Measurements from ENCODE around the gene KIF12.

Gene KIF12

DNA sequence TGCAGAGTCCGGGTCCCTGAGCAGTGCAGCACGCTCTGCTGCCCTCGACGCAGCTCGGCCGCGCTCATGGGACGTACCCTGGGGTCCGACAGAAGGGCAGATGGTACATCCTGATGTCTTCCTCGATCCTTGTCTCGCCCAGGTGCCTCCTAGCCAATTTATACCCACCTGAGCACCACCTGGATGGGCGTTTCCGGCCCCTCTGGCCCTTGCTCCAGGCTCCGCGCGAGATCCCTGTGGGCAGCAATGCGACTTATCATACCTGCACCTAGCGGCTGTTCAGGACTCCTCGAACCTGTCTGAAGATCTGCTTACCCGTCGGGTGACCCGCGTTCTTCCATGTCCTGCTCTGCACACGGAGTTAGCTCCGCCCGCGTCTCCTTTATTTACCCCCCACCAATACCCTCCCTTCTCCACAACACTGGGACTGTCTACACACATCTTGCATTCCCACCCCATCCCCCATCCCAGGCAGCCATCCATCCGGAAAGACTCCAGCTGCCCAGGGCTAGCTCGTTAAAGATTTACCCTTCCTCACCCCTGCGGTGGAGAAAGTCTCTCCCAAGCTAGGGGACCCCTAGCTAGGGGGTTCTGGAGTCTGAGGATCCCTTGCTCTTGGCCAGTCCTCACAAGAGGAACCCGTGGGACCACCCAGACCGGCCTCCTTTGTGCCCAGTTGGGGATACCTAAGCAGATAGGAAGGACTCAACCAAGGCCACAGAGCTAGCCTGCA is at the start of gene KIF12:
TSS of gene KIF12 (minus strand) at position 357 of the 733 bp plus-strand sequence. CDS start at position 341, 16 bp downstream.
- TF ChIP-seq GATA1 (IDR thresholded peaks at IDR 0.05; ENCODE audit: low read depth, low read length) (no peak), POLR2A (IDR thresholded peaks at IDR 0.05; ENCODE audit: low read length) (no peak)
- DNase-seq, result no peak

DNA sequence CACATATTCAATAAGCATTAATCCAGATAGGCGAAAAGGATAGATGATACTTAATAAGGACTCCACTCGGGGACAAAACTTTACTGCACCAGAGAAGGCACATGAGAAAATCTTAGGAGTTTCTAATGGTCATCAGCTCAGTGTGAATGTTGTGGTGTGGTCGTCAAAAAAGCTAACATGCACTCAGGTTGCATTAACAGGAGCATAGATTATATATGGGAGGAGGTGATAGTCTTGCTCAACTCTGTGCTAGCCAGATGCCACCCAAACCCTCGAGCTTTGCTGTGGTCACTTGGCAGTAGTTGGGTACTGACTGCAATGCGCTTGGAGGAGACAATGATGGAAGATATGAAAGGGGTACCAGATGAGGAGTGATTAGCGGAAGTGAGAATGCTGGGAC is 47.6 kb upstream of the KIF12 start:
- TF ChIP-seq POLR2A (IDR thresholded peaks at IDR 0.05; ENCODE audit: low read length) (no peak), GATA1 (IDR thresholded peaks at IDR 0.05; ENCODE audit: low read depth, low read length) (no peak)
- DNase-seq, result no peak

DNA sequence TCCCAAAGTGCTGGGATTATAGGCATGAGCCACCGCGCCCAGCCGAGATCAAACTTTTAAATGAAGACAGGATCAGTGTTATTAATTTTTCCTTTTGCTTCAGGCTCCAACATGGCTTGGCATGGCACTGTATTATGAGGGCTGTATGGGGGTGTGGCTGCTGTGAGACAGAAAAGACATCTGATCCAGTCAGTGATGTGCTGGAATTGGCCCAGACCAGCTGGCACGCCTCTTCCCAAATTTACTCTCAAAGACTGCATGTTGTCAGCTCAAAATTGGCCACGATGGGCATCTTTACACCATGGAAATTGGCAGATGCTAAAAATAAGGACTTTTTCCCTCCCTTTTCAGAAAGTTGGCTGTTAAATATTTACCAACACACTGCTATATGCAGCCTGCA is 44.1 kb upstream of the KIF12 start:
- no peak for DNase-seq
- no peak for TF ChIP-seq GATA1 (IDR thresholded peaks at IDR 0.05; ENCODE audit: low read depth, low read length)
- TF ChIP-seq POLR2A (IDR thresholded peaks at IDR 0.05; ENCODE audit: low read length), result no peak

DNA sequence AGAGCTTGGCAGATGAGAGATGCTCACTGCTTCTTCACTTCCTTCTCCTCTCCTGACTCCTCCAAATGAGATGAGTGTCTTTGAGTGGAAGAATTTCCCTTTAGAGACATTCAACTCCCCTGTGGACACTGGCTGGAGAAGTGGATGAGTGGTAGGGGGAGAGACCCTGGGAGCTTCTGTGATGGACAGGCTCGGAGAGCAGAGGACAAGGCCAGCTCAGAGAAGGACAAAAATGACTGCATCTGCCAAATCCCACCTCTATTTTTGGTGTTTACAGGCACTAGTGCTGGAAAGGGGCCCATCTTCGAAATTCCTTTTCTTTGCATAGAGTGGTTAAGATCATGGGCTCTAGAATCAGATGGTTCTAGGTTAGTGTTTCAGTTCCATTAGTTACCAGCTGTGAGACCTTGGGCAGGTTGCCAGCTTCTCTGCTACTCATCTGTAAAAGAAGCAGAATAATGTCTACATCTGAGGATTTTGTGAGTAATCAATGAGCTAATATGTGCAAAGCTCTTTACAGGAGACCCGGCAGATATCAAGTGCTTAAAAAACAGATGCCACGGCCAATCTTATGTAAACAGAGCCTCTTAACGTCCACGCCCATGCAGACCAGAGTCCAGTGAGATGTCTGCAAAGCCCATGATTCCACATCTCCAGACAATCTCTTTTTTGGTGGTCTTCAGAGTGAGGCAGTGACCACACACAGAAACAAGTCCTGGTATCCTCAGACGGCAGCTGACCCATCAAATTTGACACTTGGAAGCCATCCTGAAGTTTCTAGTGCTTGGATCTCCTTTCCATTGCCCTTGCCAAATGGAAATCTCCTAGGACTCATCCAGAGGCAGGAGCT is 42.7 kb upstream of the KIF12 start:
- TF ChIP-seq POLR2A (IDR thresholded peaks at IDR 0.05; ENCODE audit: low read length) (no peak), GATA1 (IDR thresholded peaks at IDR 0.05; ENCODE audit: low read depth, low read length) (no peak)
- DNase-seq, result no peak

DNA sequence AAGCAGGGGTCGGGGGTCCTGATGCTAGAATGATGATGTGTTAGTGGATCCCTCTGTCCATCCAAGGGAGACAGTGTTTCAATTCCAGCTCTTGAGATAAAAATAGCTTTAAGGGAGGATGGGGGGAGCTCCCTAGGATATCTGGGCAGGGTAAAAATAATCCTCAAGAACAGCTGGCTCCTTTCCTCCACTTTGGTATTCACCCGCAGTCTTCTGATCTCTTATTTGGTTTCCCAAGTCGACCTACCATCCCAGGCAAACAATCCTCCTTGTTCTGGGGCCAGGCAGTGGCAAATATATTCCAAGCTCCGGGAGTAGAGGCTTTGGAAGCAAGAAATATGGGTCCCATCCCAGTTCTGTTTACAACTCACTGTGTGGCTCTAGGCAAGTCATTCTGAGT is 41.8 kb upstream of the KIF12 start:
- no peak for TF ChIP-seq GATA1 (IDR thresholded peaks at IDR 0.05; ENCODE audit: low read depth, low read length)
- no peak for TF ChIP-seq POLR2A (IDR thresholded peaks at IDR 0.05; ENCODE audit: low read length)
- DNase-seq, result no peak

DNA sequence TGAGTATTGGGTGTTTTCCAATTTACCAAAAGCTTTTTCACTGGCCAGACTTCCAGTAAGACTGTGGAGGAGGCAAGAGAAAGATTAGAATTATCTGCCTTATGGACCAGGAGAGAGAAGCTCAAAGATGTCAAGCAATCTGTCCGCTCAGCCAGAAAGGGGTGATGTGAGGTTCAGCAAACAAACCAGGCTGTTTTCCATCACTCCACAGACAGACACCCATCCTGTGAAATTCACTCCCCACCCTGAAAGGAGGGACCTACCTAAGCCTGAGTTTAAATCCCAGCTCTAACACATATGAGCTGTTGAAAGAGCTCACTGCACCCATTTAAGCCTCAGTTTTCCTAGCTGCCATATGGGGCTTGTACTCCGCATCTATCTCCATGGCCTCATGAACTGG is 41.3 kb upstream of the KIF12 start:
- no peak for TF ChIP-seq GATA1 (IDR thresholded peaks at IDR 0.05; ENCODE audit: low read depth, low read length)
- TF ChIP-seq POLR2A (IDR thresholded peaks at IDR 0.05; ENCODE audit: low read length), result no peak
- DNase-seq, result no peak

DNA sequence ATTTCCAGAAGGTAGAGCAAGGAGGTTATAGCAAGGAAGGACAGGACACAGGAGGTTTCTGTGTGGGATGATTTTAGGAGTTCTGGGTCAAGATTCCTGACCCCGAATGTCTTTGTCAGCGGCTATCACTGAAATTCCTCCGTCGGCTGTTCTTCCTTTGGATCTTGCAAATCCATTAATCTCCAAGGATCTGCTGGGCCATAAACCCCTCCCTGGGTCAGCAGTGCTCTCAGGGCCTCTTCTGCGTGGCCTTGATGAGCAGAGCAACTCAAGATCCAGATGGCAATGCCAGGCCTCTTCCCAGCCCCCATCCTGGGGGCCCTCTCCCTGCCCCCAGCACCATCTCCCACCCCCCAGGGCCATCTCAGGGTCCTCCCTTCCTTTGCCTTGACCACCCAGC is 40.0 kb upstream of the KIF12 start:
- TF ChIP-seq POLR2A (IDR thresholded peaks at IDR 0.05; ENCODE audit: low read length) (no peak), GATA1 (IDR thresholded peaks at IDR 0.05; ENCODE audit: low read depth, low read length) (no peak)
- no peak for DNase-seq

DNA sequence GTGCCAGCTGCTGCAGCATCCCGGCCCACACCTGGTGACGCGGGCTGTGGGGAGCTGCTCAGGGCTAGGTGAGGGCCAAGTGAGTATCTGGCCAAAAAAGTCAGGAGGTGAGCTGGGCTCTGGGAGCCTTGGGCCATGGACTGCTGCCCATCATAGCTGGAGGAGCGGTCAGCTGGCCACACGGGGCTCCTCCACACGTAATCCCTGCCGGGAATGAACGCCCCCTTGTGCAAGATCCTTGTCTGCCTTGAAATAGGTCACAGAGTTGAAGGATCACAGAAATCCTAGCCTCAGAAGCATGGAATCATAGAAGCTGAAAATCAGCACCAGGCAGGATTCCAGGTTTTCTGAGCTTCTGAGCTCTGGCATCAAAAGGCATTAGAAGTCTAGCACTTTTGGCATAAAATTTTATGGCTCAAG is 39.5 kb upstream of the KIF12 start:
- DNase-seq, result no peak
- TF ChIP-seq POLR2A (IDR thresholded peaks at IDR 0.05; ENCODE audit: low read length) (no peak), GATA1 (IDR thresholded peaks at IDR 0.05; ENCODE audit: low read depth, low read length) (no peak)

DNA sequence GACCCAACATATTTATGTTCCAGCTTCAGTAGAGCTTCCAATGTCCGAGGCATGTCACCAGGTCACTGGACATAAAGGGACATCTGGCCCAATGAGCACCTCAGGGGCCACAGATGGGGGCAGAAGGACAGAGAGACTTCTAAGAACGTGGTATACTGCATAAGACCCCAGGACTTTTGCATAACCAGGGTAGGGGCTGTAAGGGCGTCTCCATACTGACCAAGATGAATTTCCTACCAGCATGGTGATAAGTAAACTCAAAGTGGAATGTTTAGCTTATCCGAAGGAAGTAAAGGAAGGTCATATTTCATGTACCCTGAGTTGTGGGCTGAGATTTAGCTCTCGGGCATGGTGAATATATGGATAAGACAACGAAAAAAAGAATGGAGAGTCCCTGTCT is 38.7 kb upstream of the KIF12 start:
- TF ChIP-seq POLR2A (IDR thresholded peaks at IDR 0.05; ENCODE audit: low read length) (no peak), GATA1 (IDR thresholded peaks at IDR 0.05; ENCODE audit: low read depth, low read length) (no peak)
- DNase-seq, result no peak

DNA sequence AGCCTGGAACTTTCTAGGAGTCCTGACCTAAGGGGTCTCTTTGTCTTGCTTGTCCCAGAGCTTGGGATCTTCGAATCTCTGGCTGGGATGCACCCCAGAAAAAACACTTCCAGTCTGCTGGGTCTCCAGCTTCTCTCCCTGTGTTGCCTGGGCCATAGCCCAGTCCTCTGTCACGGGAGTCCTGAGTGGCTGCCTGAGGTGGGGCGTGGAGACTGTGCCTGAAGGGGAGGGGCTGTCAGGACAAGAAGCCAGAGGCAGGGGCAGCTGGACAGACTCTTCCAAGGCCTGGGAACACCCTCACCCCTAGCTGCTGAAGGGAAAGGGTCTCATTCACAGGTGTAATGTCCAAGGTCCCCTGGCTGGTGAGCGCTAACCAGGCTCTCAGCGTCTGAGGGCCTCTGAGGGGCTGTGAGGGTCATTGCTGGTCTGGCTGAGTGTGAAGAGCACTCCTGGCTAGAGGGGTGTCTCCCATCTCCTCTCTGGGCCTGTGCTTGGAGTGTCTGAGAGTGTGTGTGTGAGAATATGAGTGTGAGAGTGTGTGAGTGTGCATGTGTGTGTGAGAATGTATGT is 35.8 kb upstream of the KIF12 start:
- TF ChIP-seq GATA1 (IDR thresholded peaks at IDR 0.05; ENCODE audit: low read depth, low read length) (no peak), POLR2A (IDR thresholded peaks at IDR 0.05; ENCODE audit: low read length) (no peak)
- DNase-seq, result no peak

DNA sequence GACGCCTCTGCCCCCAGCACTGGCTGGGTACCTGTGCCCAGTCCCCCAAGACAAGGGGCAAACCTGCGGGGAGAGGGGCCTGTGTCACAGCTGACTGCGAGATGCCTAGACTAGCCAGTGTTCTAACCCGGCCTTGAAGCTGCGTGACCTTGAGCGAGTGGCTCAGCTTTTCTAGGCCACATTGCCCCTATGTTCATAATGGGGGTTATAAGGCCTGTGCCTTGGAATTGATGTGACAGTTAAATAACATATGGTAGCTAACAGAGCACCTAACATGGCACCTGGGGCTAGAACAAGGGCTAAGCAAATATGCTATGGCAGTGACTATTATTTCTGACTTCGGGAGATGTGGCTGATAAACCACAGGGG is 33.4 kb upstream of the KIF12 start:
- no peak for DNase-seq
- TF ChIP-seq POLR2A (IDR thresholded peaks at IDR 0.05; ENCODE audit: low read length), result no peak
- no peak for TF ChIP-seq GATA1 (IDR thresholded peaks at IDR 0.05; ENCODE audit: low read depth, low read length)

DNA sequence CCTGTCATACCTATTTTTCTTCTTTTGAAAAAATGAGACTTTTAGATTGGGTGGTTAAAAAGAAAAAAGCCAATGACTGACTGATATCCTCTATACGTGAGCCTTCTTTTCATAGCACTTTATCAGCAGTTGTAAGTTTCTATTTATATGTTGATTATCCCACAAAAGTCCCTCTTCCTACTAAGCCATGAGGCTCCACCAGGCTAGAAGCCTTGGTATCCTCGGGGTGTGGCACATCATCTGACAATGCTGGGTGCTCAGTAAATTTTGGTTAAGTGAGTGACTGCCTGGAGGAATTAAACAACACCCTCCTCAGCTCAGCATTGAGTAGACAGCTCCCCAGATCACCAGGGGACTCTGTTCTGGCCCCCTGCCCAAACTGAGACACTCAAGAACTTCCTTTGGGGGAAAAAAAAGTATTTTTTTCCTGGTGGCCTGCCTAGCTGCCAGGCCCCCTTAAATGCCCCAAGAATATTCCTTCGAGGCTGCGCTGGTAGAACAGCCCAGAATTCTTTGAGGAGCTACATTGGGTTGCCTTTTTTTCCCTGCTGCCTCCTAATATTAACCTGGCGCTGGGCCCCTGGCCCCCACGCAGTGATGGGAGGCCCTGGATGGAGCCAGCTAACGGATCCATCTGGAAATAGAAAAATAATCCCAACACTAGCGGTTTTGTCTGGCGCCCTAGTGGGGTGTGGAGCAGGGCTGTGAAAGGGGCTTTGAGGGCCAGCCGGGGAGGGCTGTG is 32.9 kb upstream of the KIF12 start:
- no peak for DNase-seq
- TF ChIP-seq POLR2A (IDR thresholded peaks at IDR 0.05; ENCODE audit: low read length) (no peak), GATA1 (IDR thresholded peaks at IDR 0.05; ENCODE audit: low read depth, low read length) (no peak)

DNA sequence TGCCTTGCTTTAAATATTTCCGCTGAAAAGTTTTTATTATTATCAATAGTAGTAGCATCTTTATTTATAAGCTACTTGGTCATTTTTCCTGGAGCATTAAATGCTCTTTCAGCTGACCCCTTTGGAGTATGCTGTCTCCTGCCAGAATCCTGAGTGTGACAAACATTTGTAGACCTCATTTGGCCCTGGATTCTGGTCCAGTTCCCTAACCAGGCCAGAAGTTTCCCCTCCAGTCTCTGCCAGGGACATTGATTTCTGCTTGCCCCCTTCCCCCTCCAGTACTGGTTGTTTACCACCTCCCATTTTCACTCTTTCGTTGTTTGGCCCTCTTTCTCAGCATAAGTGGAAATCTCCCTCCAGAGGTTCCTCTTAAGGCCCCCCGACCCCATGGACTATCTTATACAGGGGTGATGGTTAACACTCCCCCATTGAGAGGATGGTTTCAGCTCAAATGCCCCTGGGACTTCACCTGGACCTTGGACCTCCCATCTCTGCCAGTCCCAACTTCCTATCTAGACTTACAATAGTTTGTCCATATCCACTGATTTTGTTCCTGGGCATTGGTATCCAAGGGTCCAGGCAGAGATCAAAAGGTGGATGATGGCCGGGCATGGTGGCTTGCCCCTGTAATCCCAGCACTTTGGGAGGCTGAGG is 31.7 kb upstream of the KIF12 start:
- no peak for DNase-seq
- TF ChIP-seq POLR2A (IDR thresholded peaks at IDR 0.05; ENCODE audit: low read length) (no peak), GATA1 (IDR thresholded peaks at IDR 0.05; ENCODE audit: low read depth, low read length) (no peak)

Data from erythroblast (primary cell).